GM12873 (cell line): ENCODE data around the gene VPS13D.

ENCODE experiments used
- CTCF ChIP-seq: IDR thresholded peaks from 2 replicates; pipeline ENCODE4 v1.5.1; 2012; ENCODE audit warnings: low read depth, mild to moderate bottlenecking, moderate library complexity, low read length, control low read depth; ENCODE audit not compliant: insufficient read depth; ENCODE audit errors: missing control alignments

Gene VPS13D

GRCh38 chr1:12549460-12550349 is 319.9 kb downstream of the VPS13D start:
- no peak for TF ChIP-seq CTCF

GRCh38 chr1:12551584-12551983 is 321.8 kb downstream of the VPS13D start:
- no peak for TF ChIP-seq CTCF

GRCh38 chr1:12552111-12552888 is 322.5 kb downstream of the VPS13D start:
- no peak for TF ChIP-seq CTCF

GRCh38 chr1:12552951-12553921 is 323.4 kb downstream of the VPS13D start:
- no peak for TF ChIP-seq CTCF

GRCh38 chr1:12553963-12554362 is 324.1 kb downstream of the VPS13D start:
- TF ChIP-seq CTCF: no peak

- TF ChIP-seq CTCF: no peak
These were observed 324.9 kb downstream of the VPS13D start for GRCh38 chr1:12554521-12555305.
